Activated CD4-positive, CD25-positive, alpha-beta regulatory T cell (primary cell): ENCODE measurements around the gene F10.

Experiments used
- DNase-seq, 4 experiments: peaks; one replicate each; lab custom pipeline; 2025; lab: John Stamatoyannopoulos, UW

The F10 gene

DNA sequence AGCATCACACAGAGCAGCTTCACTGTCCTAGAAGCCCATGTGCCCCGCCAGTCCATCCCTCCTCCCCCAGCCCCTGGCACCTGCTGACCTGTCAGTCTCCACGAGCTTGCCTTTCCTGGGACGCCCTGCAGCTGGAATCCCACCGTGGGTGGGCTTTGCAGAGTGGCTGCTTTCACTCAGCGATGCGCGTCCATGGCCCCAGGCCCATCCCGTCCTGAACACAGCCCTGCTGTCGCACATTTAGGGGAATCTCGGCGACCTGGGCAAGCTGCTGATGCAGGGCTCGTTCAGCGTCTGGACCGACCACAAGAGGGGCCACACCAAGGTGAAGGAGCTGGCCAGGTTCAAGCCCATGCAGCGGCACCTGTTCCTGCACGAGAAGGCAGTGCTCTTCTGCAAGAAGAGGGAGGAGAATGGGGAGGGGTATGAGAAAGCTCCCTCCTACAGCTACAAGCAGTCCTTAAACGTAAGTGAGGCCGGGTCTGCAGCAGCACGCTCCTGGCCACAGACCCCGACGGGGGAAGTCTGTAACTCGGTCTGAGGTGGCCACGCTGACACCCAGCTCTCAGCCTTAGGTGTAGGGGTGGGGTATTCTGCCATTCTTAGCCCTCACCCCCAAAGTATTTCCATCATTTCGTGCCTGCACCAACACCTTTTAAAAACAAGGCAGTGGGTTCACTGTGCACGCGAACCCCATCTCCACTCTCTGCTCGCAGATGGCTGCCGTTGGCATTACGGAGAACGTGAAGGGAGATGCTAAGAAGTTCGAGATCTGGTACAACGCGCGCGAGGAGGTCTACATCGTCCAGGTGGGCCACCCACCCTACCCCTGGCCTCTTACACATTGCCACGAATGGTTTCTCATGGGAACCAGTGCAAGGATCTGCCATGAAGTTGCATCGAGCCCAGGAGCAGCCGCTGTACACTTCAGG is 35.3 kb upstream of the F10 start:
- no peak for DNase-seq

DNA sequence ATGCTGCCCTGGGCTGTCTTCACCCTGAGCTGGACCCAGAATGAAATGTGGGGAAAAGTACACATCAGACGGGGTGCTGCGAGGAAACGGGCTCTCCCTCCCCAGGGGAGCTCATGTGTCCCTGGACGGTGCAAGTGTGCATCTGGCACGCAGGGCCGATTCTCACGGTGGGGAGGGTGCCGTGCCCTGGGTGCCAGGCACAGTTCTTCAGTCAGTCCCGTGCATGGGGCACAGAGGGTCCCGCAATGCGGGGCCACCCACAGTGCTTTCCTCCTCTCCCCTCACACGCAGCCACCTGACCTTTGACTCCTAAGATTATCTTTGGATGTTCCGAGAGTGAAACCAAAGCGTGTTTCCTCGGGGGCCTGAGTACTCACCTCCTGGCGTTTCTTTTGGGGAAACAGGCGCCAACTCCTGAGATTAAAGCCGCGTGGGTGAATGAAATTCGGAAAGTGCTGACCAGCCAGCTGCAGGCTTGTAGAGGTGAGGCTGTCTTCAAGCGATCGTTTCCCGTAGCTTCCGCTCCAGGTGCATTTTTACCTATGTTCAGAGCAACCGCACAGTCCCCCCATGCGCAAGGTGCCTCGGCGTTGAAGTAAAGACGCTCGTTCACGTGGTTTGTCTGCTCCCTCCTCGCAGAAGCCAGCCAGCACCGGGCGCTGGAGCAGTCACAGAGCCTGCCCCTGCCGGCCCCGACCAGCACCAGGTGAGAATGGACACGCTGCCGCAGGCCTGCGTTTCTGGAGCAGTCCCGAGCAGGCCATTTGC is 34.5 kb upstream of the F10 start:
- no peak for DNase-seq

DNA sequence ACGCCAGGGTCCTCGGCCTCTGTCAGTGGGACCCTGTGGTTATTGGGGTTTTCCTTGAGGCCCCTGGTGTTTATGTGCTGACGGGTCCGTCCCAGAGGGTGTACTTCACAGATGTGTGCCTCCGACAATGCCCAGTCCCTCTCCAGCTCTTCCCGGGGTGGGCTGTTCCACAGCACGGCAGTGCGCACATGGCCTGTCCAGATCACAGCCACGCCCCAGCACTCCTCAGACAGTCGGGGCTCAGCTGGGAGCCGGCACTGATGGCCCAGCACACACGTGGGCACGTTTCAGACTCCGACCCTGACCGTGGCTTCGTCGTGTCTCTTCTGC is 33.9 kb upstream of the F10 start:
- no peak for DNase-seq

DNA sequence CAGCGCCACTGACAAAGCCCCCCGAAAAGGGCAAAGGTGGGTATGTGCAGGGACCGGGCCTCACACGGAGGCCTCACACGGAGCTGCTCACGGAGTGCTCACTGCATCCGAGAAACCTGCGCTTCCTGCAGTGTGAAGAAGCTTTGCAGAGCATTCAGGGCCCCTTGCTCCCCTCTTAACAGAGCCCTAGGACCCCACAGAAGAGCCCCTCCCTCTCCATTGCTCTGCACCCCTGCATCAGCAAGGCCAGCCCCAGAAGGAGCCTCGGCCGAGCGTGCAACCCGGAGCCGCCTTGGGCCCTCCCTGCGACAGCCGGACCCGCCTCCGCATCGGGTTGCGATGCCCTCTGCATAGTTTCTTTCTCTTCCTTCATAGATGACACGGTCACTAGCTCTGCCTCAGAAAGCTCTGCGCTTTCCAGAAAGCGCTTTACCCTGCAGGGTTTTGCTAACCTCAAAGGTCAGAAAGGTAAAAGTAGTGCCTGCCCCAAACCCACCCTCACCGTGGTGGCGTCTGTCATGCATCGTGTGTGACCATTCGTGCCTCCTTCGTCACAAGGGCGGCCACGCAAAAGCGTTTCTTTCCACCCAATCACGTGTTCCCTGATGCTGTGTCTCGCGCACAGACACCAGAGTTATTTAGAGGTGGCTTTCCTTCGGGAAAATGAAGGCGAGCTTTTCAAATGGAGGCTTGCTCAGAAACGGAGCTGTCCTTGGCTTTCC is 32.7 kb upstream of the F10 start:
- no peak for DNase-seq

DNA sequence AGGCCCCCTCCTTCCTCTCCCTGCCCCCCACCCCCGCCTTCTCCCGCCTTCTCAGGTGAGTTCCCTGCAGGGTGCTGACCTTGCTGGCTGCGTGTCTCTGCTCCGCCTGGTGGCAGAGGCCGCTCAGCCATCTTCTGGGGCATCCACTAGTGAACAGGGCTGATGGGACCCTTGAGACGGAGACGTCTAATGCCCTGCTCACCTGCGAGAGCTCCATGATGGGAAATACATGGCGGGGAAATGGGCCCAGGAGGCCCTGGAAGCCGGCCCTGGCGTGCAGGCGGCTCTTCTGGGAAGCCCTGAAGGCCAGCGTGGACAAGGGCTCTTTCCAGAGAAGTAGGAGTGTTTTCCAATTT is 32.2 kb upstream of the F10 start:
- no peak for DNase-seq

DNA sequence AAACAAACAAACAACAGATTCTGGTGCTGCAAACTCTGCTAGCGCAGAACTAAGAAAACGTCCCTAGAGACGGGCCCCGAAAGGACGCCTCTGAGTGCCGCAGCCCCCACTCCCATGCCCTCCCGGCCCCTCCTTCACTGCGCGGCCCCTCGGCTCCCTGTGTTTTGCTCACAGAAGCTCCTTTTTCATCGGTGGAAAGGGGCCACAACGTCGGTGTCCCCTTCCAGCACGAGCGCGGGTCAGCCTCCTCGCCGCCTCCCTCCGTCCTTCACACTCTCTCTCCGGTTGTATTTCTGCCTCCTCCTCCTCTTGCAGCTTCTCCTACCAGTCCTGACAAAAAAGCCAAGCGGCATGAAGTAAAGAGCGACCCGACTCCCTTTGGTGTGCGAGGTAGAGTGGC is 31.8 kb upstream of the F10 start:
- DNase-seq = no peak

DNA sequence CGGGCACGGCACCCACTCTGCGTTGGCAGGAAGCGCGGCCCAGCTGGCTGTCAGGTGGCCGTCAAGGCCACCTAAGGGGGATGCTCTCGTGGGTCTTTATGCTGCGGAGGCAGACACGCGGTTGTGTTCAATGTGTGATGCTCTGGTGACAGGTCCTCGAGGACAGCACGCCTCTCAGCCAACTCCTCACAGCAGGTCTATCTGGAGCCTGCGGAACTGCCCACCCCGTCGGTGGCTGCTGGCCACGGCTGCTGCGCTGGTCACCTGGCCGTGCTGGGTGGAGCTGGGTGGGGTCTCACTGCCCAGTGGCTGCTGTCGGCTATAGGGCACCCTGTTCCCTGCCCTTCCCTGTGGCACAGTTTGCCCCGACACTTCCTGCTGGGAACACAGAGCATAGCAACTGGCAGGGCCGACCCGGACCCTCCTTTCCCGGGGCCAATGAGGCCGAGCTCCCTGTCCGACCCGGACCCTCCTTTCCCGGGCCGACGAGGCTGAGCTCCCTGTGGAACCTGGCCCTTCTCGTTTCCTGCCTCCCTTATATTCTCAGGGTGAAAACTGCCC is 31.3 kb upstream of the F10 start:
- no peak for DNase-seq

DNA sequence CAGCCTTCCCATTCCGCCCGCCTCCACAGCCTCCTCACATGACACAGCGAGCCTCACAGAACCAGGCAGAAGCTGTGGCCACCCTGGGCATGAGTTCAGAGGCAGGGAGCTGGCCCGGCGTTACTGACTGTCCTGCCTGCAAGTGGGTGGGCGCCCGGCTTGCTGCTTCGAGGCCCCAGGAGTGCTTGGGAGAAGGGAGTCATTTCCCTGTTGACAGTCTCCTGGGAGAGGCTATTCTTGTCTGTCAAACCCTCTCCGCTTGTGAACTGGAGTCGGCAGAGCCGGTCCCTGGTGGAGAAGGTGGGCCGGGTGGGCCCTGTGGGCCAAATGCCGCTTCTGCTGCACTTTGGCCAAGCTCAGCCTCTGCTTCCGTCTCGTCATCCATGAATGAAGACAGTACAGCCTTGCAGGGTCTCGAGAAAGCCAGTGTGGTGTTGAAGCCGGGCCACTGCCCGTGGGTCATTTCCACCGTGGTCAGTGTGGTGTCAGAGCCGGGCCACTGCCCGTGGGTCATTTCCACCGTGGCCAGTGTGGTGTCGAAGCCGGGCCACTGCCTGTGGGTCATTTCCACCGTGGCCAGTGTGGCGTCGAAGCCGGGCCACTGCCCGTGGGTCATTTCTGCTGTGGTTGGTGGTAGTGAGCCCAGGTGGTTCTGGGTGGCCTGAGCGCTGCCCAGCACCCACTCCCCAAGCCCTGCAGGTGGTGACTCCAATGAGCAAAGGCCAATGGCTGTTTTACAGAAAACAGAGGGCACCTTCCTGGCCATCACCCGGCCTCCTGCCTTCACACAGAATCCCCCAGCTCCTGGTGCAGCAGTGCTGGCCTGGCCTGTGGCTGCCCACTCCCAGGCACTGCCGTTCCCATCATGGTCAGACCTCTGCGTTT is 30.5 kb upstream of the F10 start:
- DNase-seq = no peak

DNA sequence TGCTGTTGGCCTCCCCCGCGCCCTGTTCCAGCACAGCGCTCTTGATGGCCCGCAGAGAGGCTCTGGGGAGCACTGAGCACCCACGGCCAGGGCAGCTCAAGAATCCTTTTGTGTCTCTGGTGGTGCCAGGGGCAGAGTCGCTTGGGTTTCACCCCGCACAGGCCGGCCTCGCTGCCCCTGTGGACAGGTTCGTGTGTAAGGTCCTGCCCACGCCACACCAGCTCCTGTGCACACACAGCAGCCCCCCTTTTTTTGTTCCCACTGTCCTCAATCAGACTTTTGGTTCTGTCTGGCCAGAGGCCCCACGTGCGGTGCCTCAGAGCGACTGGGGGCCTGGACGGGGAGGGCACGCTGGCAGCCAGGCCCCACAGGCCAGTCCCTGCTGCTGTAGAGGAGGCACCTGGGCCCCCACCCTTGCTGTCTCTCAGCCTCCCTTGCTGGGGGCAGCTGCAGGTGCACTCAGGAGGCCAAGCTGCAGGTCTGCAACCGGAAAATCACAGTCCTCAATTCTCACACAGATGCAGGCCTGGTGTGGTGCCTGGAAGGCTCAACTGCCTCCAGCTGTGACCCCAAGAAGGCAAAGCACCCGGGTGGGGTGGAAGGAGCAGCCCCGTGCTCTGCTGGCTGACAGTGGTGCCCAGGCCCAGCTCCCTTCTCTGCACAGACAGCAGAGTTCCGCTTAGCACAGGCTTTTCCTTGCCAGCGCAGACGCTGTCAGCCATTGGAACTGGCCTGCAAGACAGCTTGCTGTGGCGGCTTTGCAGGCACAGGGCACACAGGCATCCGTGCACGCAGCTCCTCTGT is 29.6 kb upstream of the F10 start:
- DNase-seq = no peak

DNA sequence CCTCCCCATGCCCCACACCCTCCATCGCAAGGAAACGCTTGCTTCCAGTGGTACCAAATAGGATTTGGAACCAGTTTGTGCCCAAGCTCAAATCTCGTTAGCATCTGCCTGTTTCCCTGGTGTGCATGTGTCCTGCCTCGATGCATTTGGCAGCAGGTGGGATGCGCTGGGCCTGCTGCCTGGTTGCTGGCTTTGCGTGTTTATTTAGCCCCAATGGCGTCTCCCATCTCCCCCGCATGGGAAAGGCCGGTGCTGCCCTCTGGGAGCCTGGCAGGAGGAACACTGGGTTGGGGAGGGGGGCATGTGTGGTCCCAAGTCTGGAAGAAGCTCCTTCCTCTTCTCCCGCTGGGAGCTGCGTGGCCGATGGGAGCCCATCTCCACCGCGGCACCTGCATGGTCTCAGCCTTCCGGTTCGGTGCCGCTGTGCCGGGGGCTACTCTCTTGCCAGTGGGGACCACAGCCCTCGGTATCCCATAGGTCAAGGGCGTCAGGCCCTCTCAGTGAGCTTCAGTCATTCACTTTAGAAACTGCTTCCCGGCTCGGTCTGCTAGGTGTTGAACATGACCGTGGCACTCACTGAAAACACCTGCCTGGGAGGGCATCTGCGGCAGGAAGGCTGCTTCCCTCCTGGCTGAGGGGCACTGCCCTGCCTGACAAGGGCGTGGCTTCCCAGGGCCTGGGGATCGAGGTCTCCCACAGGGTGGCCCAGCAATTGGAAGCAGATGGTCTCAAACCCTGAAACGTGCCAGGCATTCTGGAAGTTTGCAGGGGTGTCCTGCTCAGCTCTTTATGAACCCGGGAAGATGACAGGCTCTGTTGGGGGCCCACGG is 28.8 kb upstream of the F10 start:
- DNase-seq = no peak

DNA sequence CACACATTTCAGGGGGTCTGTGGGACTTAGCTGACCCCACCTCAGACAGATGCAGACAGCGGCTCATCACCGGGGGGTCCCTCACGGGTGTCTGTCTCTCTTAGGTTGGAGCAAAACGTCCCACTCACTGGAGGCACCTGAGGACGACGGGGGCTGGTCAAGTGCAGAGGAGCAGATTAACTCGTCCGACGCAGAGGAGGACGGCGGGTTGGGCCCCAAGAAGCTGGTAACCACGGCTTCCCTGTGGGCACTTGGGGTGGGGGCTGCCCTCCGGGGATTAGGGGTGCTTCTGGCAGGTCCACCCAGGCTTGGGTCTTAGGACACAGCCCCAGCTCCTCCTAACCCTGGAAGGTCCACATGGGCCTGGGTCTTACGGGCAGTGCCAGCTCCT is 28.2 kb upstream of the F10 start:
- DNase-seq = no peak

DNA sequence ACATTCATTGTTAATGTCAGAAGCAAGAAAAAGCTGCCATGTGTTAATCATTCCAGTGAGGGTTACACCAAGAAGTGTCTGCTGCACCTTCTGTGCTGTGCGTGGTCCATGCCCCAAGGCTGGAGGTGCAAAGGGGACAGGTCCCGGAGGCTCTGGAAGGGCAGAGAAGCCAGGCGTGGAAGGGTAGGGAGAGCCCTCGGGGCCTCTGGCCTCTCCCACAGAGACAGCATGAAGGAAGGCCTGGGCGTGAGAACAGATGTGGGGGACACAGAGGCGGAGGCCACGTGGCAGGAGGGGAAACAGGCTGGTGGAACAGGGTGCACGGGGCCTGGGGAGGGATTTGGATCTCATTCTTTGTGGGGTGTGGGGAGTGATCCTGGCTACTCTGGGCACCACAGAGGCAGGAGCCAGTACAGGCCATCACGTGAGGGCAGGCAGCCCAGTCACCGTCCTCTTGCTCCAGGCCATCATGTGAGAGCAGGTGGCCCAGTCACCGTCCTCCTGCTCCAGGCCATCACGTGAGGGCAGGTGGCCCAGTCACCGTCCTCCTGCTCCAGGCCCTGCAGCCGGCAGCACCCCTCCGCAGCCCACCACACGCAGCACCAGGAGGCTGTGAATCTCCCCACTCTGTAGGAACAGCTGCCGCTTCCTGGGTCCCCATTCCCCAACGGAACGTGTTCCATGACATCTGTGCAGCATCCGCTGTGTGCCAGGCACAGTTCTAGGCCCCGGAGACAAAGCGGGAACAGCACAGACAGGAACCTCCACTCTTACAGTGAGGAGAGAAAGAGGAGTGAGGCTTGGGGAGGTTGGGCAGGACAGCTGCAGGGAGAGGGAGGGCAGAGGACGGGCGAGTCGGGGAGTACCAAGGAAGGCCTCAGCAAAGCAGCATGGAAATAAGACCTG is 27.2 kb upstream of the F10 start:
- DNase-seq = no peak

DNA sequence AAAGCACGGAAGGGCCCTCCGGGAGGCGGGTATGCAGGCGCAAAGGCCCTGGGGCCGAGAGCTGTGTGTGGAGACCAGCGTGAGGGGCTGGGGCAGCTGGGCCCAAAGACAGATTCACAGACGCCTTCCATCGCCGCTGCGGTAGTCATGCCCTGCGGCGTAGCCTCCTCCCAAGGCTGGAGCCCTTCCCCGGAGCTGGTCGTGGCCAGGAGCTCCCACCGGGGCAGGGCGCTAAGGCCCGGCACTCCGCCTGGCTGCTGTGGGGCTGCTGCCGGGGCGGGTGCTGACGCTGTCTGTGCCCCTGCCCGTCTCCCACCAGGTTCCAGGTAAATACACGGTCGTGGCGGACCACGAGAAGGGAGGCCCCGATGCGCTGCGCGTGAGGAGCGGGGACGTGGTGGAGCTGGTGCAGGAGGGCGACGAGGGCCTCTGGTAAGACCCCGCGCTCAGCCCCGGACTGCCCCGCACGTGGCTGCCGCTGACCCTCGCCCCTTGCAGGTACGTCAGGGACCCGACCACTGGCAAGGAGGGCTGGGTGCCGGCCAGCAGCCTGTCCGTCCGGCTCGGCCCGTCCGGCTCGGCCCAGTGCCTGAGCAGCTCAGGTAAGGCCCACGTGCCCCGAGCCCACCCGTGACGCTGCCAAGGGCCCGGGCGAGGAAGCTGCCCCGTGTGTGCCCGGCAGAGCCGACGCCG is 26.4 kb upstream of the F10 start:
- no peak for DNase-seq

DNA sequence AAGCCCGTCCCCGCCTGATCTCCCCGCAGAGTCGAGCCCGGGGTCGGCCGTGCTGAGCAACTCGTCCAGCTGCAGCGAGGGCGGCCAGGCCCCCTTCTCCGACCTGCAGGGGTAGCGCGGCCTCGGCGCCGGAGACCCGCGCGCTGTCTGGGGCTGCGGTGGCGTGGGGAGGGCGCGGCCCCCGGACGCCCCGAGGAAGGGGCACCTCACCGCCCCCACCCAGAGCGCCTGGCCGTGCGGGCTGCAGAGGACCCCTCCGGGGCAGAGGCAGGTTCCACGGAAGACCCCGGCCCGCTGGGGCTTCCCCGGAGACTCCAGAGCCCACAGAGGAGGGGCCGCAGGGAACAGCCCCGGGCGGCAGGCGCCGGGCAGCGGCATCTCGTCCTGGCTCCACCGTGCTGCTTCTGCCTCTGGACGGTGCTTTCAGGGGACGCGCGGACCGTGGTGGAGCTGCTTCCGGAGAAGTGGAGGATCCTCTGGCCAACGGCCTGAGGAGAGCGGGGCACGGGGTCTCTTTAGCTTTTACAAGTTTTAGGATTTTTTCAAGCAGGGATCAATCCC is 25.8 kb upstream of the F10 start:
- DNase-seq = no peak

DNA sequence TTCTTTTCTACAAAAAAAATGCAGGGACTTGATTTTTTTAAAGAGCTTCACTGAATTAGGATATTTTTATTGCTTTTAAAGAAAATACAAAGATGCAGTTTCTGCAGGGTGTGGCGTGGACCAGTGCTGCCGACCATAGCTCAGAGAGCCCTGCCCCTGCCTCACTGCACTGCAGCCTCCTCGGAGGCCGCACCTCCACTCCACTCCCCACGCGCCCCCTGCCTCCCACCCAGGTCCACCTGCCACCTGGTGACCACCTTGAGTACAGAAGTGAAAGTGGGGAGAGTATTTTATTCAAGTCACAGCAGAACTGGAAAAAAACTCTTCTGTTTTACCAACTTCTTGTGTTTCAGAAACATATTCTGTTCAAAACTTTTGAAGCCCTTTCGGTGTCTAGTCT is 24.9 kb upstream of the F10 start:
- DNase-seq = no peak

DNA sequence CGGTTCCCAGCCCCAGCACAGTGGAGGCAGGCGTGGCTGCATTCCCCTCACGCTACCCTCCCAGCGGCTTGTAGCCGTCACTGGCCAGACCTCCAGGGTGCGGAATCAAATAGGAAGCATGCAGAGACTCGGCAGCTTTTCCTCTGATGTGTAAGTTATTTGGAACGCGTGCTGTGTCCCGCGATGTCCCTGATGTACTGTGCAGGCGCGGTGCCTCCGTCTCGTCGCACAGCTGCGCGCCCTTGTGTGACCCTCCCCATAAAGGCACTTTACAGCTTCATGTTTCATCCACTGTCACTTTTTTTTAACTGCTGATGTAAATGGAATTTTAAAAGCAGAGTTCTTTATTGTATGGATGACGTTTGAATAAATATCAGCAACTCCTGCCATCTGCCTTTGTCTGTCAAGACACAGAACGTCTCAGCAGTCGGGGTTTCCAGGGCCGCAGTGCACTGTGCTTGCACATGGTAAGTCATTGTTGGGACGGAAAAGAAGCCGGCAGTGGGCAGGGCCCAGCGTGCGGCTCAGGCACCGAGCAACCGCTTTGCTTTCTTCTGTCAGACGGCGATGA is 24.4 kb upstream of the F10 start:
- no peak for DNase-seq

DNA sequence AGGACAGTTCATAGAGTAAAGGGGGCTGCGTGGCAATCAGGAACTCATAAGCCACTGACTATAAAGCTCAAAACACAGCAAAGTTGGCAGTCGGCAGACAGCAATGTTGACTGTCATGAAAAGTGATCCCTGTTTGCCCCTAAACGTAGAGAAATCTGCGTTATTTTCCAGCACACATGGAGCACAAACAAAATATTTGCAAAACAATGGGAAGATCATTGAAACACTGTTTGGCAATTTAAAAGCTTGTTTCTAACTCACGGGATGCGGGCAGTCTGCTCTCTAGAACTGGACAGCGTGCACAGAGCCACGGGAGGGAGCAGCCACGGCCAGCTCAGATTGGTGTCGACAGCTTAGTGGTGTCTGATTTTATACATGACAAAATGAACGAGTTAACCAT is 23.5 kb upstream of the F10 start:
- DNase-seq = no peak
